Pulmonary artery endothelial cell (primary cell): ENCODE measurements around the gene CELF5. TPM values are rescaled to one million over a fixed set of nuclear protein-coding genes. Genes with fewer than 3 reads are reported as not detected.
"Not testable (repeated sequence)": the region's sequence is repeated elsewhere in the genome, so short reads cannot be mapped to it uniquely, and the experiment has no call there.

ENCODE experiments used
- DNase-seq: peaks from one replicate; pipeline ENCODE4 v3.0.0-alpha.2; 2011; ENCODE audit warnings: low read depth, low spot score
- total RNA-seq: library from RNA; depleted of rRNA; stranded (reverse); fragments of >200 nt; gene quantifications from 2 replicates; pipeline ENCODE4 v1.2.3, GENCODE V29; 2014

The CELF5 gene
- total RNA-seq, 1 donor from 2014 or later, result not detected

DNA sequence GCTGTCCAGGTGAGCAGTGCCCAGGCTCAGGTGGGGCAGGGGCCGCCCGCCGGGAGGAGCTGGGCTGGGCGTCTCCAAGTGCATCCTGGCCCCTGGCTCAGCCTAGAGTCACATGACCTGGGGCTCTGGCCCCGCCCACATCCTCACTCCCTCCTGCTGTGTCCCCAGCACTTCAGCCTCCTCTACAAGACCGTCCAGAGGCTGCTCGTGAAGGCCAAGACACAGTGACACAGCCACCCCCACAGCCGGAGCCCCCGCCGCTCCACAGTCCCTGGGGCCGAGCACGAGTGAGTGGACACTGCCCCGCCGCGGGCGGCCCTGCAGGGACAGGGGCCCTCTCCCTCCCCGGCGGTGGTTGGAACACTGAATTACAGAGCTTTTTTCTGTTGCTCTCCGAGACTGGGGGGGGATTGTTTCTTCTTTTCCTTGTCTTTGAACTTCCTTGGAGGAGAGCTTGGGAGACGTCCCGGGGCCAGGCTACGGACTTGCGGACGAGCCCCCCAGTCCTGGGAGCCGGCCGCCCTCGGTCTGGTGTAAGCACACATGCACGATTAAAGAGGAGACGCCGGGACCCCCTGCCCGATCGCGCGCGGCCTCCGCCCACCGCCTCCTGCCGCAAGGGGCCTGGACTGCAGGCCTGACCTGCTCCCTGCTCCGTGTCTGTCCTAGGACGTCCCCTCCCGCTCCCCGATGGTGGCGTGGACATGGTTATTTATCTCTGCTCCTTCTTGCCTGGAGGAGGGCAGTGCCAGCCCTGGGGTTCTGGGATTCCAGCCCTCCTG lies 16.8 kb upstream of the CELF5 start:
- no peak for DNase-seq

DNA sequence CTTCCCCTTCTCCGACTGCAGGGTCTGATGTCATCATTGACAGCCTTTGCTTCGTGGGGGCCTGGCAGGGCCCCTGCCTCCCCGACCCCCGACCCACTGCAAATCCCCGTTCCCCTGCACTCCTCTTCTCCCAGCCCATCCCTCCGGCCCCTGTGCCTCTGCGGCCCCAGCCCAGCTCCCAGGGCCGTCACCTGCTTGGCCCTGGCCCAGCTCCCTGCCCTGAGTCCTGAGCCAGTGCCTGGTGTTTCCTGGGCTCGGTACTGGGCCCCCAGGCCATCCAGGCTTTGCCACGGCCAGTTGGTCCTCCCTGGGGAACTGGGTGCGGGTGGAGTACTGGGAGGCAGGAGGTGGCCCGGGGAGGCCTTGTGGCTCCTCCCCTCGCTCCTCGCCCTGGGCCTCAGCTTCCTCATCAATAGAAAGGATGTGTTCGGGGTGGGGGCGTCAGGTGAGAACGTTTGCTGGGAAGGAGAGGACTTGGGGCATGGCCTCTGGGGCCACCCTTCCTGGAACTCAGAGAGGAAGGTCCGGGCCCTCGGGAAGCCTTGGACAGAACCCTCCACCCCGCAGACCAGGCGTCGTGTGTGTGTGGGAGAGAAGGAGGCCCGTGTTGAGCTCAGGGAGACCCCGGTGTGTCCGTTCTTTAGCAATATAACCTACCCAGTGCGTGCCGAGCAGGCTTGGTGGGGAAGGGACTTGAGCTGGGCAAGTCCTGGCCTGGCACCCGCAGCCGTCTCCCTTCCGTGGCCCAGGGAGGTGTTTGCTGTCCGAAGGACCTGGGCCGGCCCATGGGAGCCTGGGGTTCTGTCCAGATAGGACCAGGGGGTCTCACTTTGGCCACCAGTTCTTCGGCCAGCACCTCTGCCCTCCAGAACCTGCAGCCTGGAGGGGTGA lies 15.9 kb upstream of the CELF5 start:
- no peak for DNase-seq

DNA sequence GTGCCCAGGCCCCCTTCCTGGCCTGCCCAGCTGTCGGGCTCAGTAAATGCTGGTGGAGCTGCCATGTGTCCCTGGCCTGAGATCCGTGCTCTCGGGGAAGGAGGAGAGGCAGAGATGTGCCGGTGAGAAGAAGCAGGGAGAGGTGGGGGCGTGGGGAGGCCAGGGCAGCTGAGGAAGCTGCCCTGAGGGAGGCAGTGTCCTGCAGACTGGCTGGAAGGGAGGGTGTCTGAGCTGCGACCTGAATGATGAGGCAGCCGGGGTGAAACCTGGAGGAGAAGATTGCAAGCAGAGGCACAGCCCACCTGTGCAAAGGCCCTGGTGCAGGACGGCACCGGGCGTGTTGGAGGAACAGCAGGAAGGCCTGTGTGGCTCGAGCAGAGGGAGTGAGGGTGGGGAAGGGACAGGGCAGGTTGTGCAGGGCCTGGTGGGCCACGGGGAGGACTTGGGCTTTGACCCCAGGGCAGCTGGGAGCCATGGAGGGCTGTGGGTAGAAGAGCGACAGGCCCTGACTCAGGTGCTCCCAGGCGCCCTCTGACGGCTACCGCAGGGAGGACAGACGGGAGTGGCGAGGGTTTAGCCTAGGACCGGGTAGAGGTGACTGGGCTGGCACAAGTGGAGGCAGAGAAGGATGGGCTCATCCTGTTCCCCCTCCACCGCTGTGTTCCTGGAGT lies 14.0 kb upstream of the CELF5 start:
- DNase-seq, result no peak

DNA sequence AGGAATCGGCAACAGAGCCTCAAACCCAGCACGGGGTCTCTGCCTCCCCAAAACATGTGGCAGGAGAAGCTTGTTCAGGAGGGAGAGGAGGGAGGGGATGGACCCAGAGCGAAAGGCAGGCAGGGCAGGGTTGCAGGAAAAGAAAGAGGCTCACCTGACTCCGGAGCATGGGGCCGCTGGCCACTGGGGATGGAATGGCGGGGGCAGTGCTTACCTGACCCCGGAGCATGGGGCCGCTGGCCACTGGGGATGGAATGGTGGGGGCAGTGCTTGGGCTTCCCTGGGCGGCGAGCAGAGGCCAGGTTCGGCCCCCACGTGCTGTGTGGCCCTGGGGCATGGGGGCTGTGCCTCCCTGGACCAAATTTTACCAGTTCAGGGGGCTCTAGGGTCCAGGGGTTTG lies 13.3 kb upstream of the CELF5 start:
- DNase-seq, result no peak

DNA sequence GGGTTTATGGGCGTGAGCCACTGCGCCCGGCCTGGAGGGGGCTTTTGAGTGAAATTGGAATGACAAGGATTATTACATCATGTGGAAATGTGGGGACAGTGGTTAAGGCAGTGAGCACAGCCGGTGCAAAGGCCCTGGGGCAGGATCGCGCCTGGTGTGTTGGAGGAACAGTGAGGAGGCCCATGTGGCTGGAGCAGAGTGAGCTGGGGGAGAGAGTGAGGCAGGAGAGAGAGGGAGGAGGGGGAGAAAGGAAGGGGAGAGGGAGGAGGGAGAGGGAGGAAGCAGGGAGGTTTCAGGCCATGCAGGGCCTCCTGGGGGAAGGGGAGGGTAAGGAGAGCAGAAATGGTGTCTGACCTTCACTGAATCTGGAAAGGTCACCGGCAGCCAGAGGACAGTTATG lies 11.3 kb upstream of the CELF5 start:
- no peak for DNase-seq

DNA sequence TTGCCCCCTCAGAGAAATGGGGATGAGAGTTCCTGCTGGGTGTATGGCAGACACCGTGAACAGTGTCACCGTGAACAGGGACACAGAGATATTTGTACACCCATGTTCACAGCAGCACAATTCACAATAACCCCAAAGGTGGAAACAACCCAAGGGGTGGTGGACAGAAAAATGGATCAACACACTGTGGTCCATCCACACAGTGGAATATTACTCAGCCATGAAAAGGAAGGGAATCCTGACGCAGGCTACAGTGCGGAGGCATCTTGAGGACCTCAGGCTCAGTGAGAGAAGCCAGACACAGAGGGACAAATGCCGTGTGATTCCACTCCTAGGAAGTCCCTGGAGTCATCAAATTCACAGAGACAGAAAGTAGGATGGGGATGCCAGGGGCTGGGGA lies 7.6 kb upstream of the CELF5 start:
- DNase-seq, result no peak

DNA sequence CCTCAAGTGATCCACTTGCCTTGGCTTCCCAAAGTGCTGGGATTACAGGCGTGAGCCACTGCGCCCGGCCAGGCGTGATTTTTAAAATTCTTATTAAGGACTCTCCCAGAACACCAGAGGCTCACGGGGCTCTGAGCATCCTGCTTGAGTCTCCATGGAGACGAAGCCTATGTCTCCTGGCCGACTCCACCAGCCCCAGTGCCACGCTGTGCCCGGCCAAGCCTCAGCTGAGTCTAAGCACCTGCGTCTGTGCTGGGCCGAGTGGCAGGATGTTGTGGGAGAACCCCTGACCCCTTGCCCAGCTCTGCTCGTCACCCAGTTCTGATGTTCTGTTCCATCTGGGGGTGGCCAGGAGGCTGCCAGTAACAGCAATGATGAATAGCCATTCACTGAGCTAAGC lies 3.9 kb upstream of the CELF5 start:
- no peak for DNase-seq

DNA sequence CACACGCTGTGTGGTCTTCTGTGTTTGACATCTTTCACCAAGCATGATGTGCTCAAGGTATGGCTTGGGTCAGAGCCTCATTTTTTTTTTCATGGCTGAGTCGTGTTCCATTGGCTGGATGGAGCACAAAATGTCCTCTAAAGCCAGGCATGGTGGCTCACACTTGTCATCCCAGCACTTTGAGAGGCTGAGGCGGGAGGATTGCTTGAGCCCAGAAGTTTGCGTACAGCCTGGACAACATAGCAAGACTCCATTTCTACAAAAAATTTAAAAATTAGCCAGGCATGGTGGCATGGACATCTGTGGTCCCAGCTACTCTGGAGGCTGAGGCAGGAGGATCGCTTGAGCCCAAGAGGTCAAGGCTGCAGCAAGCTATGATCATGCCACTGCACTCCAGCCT lies 2.9 kb upstream of the CELF5 start:
- not testable (repeated sequence) for DNase-seq

DNA sequence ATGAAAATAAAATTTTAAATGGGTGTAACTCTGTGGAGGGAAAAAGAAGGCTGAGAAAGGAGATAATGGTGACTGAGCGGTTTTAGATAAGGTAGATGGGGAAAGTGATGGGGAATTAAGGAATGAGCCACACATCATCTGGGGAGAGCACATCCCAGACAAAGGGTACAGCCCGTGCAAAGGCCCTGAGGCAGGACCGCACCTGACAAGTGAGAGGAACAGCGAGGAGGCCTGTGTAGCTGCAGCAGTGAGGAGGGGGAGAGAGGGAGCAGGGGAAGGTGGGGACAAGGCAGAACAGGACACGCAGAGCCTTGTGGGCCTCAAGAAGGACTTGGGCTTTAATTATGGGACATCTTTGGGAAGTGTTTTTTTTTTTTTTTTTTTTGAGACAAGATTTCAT lies 1.8 kb upstream of the CELF5 start:
- no peak for DNase-seq

DNA sequence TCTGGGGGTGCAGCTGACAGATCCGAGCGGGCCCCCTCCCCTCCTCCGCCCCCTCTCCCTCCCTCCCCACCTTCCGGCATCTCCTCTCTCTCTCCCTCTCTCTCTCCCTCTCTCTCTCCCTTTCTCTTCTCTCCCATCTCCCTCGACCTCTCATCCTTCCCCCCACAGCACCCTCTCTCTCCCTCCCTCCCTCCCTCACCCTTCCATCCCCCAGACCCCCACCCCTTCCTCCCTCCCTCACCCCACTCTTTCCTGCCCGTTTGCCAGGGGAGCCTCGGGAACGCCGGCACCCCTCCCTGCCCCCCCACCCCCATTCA lies 666 bp downstream of the CELF5 start:
- DNase-seq, result no peak

DNA sequence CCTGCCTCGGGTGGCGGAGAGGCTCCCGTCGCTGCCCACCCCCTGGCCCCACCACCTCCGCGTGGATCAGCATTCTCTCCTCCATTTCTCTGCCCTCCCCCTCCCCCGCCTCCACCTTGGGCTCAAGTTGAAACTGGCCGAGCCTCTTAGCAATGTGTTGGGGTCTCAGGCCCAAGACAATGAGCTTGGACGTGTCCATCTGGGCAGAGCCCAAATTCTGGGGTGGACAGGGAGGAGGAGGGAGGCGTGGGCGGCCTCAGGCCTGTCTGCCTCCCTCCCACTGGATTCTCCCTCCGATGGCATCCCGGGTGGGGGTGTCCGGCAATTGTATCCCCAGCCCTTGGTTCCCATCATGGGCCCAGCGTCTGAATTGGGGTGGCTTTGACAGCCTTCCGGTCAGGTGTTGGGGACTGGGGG lies 1.2 kb downstream of the CELF5 start:
- no peak for DNase-seq

DNA sequence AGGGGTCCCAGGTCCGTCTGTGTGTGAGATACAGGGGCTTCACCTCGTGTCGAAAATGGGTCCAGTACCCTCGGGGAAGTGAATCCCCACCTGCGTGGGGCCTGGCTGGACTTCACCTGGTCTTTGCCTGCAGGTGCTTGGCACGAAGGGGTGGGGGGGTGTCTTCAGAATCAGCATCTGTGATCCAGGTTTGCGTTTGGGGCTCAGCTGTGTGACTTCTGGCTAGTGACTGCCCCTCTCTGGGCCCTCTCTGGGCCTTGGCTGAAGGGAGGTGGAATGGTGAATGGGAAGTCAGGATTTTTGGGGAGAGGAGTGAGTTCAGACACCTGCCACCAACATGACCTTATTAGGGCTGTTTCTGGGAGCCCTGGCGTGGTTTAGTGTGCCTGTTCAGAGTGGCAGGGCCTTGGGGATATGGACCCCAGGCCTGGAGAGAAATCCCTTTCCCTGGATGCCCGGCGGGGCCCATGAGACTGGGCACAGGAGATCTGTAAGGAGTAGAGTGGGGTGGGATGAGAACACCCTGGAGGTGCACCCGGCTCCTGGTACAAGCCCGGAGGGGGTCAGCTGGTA lies 2.7 kb downstream of the CELF5 start:
- no peak for DNase-seq

DNA sequence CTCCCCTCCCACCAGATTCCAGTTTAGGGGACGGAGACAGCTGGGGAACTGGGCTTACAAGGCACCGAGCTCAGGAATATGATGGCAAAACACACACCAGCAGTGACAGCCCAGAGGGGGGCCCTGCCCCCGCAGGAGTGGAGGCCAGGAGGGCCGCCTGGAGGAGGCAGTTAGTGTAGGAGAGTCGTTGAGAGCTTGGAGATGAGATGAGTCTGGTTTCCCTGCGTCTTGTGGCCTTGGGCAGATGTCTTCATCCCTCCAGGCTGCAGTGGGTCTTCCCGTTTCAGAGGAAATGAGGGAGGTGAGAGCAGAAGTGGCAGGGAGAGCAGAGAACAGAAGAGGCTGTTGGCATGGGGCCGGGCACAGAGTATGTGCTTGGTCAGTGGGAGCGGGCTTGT lies 4.9 kb downstream of the CELF5 start:
- DNase-seq, result no peak

DNA sequence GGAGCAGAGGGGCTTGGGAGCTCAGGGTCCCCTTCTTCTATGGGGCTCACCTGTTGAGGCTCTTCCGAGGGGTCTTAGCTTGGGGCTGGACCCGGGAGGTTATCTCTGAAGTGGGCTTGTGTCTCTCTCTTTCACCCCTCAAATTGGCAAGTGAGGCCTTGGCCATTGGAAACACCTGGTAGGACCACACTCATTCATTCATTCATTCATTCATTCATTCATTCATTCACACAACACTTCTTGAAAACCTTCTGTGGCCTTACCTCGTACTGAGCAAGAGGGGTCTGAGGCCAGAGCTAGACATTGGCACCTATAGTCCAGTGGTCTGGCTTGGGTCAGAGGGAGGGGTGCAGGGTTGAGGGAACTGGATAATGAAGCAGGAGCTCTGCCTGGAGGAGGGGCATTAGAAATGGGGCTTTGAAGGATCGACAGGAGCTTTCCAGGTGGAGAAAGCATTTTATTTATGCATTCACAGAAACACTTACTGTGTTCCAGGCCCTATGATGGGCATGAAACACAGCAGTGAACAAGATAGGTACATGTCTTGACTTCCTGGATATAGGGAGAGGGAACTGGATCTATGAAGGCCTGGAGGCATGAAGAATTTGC lies 5.5 kb downstream of the CELF5 start:
- DNase-seq, result no peak

DNA sequence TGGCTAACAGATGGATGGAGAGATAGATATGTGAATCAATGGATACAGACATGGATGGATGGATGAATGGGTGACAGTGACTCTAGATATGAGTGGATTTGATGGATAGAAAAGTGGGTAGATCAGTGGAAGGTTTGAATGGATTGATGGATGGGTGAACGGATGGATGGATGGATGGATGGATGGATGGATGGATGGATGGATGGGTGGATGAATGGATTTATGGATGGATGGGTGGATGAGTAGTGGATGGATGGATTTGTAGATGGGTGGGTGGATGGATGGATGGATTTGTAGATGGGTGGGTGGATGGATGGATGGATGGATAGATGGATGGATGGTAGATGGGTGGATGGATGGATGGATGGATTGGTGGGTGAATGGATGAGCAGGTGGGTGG lies 6.8 kb downstream of the CELF5 start:
- no peak for DNase-seq

DNA sequence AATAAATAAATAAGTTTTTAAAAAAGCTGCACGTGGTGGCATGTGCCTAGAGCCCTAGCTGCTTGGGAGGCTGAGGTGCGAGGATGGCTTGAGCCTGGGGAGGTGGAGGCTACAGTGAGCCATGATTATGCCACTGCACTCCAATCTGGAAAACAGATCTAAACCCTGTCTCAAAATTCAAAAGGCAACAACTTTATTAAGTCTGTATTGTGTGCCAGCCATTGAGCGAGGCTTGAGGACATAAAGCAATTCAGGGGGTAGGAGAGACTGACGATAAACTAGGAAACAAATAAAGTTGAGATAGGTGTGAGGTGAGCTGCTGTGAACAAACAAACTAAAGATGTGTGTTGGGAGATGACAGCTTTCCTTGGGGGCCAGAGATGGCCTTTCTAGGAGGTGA lies 8.7 kb downstream of the CELF5 start:
- DNase-seq, result no peak

DNA sequence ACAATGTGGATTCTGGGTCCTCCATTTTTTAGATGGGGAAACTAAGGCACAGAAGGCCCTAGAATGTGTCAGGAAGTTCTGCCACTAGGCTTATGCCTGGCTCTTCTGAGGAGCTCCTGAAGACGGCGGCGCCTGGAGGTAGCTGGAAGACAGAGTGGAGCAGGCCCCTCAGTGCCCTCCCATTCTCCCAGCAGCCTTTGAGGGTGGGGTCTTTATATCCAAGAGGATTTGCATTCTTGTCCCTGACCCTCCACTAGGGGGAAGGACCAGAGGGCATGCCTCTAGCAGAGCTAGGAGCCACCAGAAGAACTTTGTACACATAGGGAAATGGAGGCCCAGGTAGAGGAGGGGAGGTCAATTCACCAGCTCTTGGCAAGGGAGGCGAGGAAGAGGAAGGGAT lies 9.4 kb downstream of the CELF5 start:
- no peak for DNase-seq

DNA sequence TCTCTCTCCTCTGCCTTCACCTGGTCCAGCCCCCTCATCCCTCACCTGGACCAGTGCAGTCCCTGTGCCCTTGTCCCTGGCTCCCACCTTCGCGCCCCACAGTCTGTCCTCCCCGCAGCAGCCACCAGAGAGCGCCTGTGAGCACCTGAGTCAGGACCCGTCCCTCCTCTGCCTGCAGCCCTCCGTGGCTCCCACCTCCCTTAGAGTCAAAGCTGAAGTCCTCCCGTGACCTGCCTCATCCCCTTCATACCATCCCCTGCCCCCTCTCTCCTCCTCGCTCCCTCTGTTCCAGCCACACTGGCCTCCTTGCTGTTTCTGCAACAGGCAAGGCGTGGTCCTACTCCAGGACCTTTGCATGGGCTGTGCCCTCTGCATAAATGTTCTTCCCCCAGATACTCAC lies 10.3 kb downstream of the CELF5 start:
- no peak for DNase-seq

DNA sequence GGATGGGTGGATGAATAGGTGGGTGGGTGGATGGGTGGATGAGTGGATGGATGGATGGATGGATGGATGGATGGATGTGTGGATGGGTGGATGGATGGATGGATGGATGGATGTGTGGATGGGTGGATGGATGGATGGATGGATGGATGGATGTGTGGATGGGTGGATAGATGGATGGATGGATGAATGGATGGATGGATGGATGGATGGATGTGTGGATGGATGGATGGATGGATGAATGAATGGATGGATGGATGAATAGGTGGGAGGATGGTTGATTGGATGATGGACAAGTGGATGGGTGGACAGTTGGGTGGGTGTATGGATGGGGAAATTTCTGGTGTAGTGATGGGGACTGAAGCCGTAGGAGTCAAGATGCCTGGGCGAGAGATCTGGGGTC lies 11.1 kb downstream of the CELF5 start:
- DNase-seq, result not testable (repeated sequence)

DNA sequence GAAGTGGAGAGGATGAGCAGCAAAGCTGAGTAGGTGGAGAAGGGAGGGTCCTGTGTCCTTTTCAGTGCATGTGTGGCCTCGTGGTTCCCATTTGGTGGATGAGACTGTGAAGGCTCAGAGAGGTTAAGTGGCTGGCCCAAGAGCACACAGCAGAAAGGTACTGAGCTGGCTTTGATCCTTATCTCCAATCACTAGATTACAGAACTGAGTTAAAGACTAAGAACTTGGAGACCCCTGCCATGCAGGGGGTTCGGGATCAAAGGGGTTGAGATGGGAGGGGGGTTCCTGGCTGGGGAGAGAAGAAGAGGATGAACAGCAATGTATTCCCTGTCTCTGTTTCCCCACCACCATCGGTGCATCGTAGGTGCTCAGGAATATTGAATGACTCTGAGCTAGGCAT lies 11.8 kb downstream of the CELF5 start:
- DNase-seq, result no peak

DNA sequence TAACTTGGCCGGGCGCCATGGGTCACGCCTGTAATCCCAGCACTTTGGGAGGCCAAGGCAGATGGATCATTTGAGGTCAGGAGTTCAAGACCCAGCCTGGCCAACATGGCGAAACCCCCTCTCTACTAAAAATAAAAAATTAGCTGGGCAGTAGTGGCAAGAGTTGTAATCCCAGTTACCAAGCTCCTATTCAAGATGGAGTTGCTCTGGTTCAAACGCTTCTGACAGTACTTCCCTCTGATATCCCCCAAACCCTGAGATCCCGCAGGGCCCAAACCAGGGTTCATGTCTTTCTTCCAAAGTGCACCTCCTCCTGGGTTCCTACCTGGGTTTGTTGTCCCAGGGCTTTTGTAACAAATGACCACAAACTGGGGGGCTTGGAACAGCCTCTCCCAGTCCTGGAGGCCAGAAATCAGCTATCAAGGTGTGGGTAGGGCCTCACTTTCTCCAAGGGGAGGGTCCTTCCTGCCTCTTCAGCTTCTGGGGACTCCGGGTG lies 13.7 kb downstream of the CELF5 start:
- no peak for DNase-seq
